ENCODE data around the gene TXNRD2. TPM values are rescaled to one million over a fixed set of nuclear protein-coding genes. Genes with fewer than 3 reads are reported as not detected.

The TXNRD2 gene
- total and polyA plus RNA-seq, 7 donors: 13.7 to 35.1 (median 21.1) TPM

GRCh38 chr22:19849835-19850762 lies 91.5 kb downstream of the TXNRD2 start:
- intact Hi-C loops (cut with DNase I): loop anchor here in 1 of 2 donors (5.0 kb wide), 1 partner anchor 118 kb away; no protein-coding TSS in a partner anchor
- no peaks in the 10 kb centered on the region for H3K9me3 ChIP-seq
- H3K4me3 ChIP-seq: no peak overlapping the region
- no peaks in the 10 kb centered on the region for H3K27me3 ChIP-seq (ENCODE audit: insufficient read depth in 3 of 3, low read length in 2 of 3)
- ATAC-seq (no peak), DNase-seq (no peak)
- 86 to 90% (median 89%) methylated on average over 9 of the region's 9 CpGs for WGBS, 3 donors
- peak overlapping the region; percentile 65 for H3K27ac ChIP-seq
- H3K36me3 ChIP-seq (ENCODE audit: insufficient read depth in 1 of 2, low read depth in 1 of 2): peaks cover 3 to 38% of the 10 kb centered on the region in 2 donors
- no peak for TF ChIP-seq CTCF (IDR thresholded peaks at IDR 0.05)
- H3K4me1 ChIP-seq: peaks cover 25% of the 10 kb centered on the region

GRCh38 chr22:19848298-19849224 lies 93.1 kb downstream of the TXNRD2 start:
- H3K27me3 ChIP-seq (ENCODE audit: insufficient read depth in 3 of 3, low read length in 2 of 3): no peaks in the 10 kb centered on the region
- intact Hi-C loops (cut with DNase I): no loop called here
- H3K36me3 ChIP-seq (ENCODE audit: insufficient read depth in 1 of 2, low read depth in 1 of 2): peaks cover 3 to 38% of the 10 kb centered on the region in 2 donors
- peak; percentile 82 to 91 (median 90) for ATAC-seq
- peak; percentile 62 to 82 for DNase-seq
- H3K27ac ChIP-seq: peak overlapping the region; percentile 65
- H3K4me3 ChIP-seq: no peak overlapping the region
- TF ChIP-seq CTCF (IDR thresholded peaks at IDR 0.05): no peak
- peaks cover 29% of the 10 kb centered on the region for H3K4me1 ChIP-seq
- WGBS, 3 donors: 50 to 64% (median 51%) methylated on average over 7 of the region's 7 CpGs
- H3K9me3 ChIP-seq: no peaks in the 10 kb centered on the region

GRCh38 chr22:19847345-19847632 lies 94.3 kb downstream of the TXNRD2 start:
- Histone ChIP-seq H3K27ac (no peak overlapping the region), H3K36me3 (ENCODE audit: insufficient read depth in 1 of 2, low read depth in 1 of 2) (peaks cover 3 to 35% of the 10 kb centered on the region in 2 donors), H3K27me3 (ENCODE audit: insufficient read depth in 3 of 3, low read length in 2 of 3) (no peaks in the 10 kb centered on the region), H3K4me1 (peaks cover 25% of the 10 kb centered on the region), H3K4me3 (no peak overlapping the region), H3K9me3 (no peaks in the 10 kb centered on the region)
- 96 to 100% (median 98%) methylated on average over 2 of the region's 2 CpGs for WGBS, 3 donors
- no peak for TF ChIP-seq CTCF (IDR thresholded peaks at IDR 0.05)
- intact Hi-C loops (cut with DNase I): no loop called here
- ATAC-seq (no peak), DNase-seq (no peak)

- no peaks in the 10 kb centered on the region for H3K27me3 ChIP-seq (ENCODE audit: insufficient read depth in 3 of 3, low read length in 2 of 3)
- no peak overlapping the region for H3K27ac ChIP-seq
- H3K4me3 ChIP-seq: no peak overlapping the region
- peaks cover 25% of the 10 kb centered on the region for H3K4me1 ChIP-seq
- 88 to 95% (median 91%) methylated on average over 9 of the region's 9 CpGs for WGBS, 3 donors
- TF ChIP-seq CTCF (IDR thresholded peaks at IDR 0.05): no peak
- ATAC-seq (no peak), DNase-seq (no peak)
- intact Hi-C loops (cut with DNase I): no loop called here
- no peaks in the 10 kb centered on the region for H3K9me3 ChIP-seq
- peaks cover 0 to 30% of the 10 kb centered on the region in 2 donors for H3K36me3 ChIP-seq (ENCODE audit: insufficient read depth in 1 of 2, low read depth in 1 of 2)
Observed at GRCh38 chr22:19846620-19847344, 94.8 kb downstream of the TXNRD2 start.
